HCEC 1CT (cell line): ENCODE results near the gene QRICH2.
"Not testable (repeated sequence)": the region's sequence is repeated elsewhere in the genome, so short reads cannot be mapped to it uniquely, and the experiment has no call there.

ENCODE experiments used
- DNase-seq: peaks from one replicate; pipeline ENCODE4 v3.0.0-alpha.2; 2017

The QRICH2 gene

DNA sequence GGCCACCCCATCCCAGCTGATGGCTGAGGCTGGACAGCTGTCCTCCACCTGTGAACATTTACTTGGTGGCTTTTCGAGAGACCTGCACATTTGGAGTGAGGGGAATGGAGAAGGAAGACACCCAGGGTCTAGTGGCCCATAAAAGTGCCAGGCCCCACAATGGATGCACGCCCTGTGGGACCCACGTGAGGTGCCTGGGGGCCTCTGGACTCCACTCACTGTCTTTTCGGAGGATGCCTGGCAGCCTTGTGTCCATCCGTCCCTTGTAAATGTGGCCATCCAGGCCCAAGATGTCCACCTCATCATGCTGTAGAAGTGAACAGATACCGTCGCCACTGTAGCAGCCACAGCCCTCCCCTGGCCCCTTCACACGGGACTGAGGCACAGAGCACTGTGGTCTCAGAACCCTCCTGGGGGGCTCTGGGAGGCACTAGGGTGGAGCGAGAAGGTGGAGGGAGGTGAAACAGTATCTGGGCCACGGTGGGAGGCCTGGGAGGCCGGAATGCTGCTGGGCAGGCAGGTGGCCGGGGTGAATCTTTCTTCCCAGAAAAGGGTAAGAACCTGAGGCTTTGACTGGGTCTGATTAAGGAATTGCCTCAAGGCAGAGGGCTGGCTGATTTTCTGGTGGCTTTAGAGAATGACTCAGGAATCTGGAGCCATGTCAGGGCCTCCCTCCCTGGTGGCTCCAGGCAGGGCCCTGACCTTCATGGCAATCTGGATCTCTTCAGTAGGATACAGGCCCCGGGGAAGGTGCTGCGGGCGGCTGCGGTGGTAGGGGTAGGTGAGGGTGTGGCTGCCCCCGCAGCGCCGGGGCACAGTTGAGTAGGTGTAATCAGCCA, 31.4 kb downstream of the QRICH2 start:
- DNase-seq, result no peak

DNA sequence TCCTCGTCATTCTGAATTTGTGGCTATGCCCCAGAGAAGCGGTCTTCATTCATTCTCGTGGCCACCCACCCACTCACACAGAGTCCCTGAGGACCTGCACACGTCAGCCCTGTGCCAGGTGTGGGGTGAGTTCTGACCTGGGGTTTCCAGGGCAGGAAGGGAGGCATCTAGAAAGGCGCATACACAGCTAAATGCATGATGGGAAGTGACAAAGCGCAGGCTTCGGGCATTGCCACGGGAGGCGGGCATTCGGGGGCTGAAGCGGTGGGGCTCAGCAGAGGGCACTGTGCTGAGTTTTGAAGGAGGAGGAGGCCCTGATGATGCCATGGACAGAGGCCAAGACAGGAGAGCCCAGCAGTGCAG, 32.0 kb downstream of the QRICH2 start:
- DNase-seq, result no peak

DNA sequence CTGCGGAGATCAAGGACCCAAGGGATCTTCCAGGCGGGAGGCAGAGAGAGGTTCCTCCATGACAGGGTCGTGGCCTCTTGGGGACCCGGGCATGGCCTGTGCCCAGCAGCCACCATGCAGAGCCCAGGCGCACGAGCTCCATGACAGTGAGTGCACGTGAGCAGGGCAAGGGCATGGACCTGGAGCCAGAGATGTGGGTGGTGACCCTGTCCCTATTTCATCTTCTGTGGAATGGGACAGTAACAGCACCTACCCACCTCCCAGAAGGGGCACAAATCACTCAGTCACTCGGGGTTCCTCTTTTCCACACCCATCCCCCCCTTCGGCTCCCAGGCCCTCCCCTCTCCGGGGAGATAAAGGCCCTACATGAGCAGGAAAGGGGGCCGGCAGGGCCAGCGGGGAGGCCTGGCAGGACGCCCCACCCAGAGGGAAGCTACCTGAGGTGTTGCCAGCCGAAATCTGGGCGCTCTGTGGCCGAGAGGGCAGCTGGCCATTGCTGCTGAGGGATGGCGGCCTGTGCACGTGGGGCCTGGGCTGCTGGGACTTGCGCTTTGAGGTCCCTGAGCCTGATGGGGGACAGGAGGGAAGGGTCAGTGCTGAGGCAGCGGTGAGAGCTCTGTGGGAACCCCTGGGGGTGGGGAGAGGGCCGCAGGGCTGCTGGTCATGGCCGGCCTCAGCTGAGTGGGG, 32.6 kb downstream of the QRICH2 start:
- no peak for DNase-seq

DNA sequence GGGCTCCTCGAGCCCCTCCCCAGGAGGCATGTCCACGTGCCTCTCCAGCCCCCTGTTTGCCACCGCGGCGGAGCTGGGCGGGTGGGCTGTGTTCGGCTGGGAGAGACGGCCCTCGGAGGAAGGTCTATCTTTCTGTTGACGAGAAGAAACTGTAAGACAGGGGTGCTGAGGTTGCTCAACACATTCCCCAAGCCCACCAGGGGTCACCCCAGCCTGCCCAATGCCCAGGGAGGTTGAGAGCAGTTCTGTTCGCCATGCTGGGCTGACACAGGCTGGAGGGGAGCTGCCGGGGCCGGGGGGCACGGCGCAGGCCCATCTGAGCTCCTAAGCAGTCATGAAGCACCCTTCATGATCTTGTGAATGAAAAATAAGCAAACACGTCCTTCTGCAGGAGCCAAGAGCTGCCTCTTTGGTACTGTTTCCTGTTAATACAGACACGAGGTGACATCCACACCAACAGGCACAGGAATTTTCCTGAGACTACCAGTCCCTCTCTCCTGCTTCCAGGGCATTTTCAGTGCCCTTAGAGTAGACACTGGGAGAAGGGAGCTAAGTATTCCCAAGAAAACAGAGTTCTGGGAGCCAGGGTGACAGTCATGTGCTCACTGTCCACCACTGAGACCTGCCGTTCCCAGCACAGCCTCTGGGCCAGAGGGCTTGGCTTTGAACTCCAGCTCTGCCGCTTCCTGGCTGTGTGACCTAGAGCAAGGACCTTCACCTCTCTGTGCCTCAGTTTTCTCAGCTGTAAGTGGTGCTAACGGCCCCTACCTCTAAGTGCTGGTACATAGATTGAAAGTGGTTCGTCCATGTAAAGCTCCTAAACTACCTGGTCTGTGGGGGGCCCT, 33.7 kb downstream of the QRICH2 start:
- DNase-seq, result no peak

DNA sequence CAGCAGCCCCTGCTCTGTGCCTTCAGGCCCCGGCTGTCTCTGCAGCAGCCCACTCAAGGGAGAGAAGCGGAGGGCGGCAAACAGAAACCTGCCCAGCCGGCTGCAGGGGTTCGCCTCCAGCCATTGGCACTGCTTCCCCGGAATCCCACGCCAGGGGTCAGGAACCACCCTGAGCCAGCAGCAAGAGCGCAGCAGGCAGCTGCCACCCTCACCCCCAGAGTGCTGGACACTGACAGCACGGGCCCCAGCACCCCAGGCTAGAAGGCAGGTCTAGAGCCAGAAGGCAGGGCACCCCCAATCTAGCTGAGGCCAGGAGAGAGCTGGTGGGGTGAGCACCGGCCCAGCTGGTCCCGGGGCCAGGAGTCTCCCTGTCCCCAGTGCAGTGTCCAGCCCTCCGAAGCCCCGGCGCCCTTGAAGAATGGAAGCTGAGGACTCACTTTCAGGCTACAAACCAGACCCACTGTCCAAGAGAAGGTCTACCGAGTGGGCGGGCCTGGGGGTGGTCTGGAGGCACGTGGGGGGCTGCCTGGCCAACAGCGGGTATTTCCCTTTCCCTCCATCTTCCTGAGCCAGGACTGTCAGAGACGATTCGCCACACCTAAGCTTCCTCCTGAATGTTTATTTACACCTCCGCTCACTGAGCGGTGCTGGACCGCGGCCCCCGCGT, 34.5 kb downstream of the QRICH2 start:
- DNase-seq, result no peak

DNA sequence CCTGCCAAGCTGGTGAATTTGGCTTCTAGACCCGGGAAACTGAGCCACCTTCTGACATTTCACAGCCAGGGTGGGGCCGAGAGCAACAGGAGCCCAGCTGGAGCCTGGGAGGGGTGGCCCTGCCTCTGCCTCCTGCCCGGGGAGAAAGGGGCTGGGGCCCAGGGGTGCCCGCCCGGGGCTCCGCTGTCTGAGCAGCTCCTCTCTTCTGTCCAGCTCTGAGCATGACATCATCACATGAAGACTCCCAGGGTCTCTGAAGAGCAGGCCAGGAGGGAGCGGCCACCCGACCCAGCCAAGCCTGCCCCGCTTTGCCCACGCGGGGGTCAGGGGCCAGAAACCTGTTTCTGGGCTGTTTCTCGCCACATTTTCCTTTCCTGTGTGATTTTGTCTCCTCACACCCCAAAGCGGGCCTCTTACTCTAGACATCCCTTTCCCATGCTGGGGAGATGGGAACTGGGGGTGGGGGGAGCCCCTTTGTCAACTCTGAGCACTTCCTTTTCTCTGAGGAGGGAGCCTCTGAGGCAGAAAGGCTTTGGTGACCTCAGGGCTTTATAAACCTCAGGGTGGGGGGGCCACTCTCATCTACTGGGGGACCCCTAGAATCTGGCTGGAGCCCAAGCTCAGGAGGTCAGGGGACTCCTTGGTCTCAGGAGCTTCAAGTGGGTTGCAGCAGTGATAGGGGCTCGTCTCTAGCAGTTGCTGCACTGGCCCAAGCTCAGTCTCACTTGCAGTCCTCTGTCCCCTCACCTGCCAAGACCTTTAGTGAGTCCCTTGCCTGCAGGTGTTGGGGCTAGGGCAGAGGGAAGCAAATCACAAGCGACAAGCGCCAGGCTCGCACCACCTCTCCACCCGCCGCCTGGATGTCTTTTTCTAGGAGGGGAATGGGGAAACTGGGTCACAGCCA, 35.3 kb downstream of the QRICH2 start:
- no peak for DNase-seq

DNA sequence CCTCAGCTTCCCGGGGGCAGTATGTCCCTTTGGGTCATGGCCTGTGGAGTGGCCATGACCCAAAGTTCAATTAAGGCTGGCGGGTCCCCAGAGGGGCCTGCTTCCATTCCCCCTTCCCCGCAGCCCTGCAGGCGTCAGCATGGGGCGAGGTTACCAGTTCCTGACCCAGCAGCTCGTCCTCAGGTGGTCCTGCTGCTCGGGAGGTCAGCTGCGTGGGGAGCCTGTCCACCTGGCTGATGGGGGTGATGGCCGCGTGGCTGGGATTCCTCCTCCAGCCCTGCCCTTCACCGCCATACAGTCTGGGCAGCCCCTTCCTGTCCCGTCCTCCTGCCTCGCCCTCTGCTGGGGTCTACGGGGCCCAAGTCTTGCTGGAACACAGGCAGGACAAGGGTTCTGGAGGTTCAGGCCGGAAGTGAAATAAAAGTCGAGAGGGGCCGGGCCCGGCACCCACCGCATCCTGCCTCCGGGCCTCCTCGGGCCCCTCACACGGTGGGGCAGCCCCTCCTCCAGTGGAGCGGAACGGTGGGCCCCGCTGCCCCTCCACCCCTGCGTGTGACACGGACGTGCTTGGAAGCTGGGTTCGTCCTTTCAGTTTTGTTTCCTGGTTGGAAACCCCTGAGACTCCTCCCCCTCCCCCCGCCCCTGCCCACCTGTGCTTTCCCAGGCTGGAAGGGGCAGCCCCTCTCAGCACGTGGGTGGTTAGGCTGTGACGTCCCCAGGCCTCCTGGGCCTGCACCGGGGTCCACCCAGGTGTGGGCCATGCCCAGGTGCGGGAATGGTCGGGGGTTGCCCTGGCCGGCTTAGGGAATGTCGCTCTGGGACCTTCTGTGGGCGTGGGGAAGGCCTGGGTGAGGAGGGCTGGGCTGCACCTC, 36.2 kb downstream of the QRICH2 start:
- no peak for DNase-seq

DNA sequence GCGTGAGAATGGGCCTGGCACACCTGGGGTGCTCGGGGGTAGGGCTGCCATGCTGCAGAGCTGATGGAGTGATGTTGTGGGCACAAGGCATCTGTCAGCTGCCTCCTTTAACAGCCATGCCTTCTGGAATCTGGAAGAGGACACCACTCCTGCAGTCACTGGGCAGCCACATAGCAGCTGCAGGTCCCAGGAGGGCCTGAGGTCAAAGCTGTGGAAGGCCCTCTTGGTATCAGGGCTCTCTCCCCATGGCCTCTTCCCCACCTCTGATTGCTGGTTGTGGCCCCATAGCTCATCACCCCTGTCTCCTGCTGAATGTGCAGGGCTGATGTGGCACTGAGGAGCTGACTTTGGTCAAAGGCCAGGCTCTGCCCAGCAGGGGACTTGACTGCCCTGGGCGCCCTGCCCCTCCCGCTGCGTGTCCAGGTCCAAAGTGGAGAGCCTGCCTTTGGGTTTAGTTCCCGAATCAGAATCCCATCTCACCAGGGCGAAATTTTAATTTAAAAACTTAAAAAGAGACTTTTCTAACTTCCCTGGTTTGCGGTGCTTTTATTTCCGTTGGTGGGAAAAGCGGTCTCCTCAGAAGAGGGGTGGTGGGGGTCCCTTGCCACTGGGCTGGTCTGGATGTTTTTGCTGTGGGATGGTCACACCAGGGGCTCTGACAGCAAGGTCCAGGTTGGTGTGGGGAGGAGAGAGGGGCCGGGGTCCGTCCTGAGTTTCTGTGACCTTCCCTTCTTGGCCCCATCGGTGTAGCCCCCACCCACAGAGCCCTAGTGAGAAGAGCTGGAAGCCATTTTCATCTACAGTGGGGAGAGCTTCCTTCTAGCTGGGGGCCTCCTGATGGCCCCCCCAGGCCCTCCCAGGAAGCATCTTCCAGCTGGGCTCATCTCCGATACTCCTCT, 37.1 kb downstream of the QRICH2 start:
- DNase-seq, result no peak

DNA sequence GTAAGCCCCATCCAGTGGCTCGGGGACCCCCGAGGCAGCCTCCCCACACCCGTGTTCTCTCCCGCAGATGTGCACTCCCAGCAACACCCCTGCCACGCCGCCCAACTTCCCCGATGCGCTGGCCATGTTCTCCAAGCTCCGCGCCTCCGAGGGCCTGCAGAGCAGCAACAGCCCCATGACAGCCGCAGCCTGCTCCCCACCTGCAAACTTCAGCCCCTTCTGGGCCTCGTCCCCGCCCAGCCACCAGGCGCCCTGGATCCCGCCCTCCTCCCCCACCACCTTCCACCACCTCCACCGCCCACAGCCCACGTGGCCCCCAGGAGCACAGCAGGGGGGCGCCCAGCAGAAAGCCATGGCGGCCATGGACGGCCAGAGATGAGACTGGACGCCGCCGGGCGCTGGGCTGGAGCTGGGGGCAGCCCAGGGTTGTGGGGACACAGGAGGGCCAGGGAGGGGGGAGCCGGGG, 37.9 kb downstream of the QRICH2 start:
- DNase-seq, result no peak

DNA sequence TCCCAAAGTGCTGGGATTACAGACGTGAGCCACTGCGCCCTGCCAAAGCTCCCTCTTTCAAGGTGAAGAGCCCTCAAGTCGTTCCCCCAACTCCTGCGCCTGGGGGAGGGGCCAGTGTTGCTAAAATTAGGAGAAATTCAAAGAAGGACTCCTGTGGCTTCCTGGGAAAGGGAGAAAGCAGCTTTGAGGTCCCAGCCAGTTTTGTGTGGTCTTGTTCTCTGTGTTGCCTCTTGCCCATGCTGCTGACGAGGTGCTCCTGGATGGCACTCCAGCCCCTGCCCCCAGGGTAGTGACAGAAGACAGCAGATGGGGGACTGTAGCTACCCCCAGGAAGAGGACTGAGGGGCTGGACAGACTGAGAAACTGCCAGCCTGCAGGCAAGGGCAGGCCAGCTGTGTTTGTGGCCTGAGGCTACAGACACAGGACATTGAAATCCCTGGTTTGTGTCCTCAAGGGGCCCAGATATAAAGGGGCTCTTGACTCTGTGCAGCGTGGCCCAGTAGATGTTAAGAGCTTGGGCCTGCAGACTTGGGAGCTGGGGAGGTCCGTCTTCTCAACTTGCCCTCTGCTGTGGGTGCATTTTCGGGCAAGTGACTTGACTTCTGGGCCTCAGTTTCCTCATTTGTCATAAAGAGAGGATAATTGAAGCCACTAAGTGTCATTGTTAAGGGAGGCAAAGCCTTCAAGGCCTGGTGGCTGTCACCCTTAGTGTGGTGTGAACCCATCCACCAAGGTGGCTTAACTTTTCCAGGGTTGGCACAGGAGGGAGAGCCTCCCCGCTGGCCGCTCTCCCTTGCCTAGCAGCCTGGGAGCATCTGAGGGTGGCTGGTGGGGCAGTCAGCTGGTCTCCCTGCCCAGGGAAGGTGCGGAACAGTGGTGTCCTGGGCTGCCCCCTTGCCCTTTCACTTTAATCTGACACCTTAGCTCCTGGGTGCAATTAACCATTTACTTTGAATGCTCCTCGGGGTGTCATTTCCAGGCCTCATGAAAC, 38.8 kb downstream of the QRICH2 start:
- DNase-seq, result no peak

DNA sequence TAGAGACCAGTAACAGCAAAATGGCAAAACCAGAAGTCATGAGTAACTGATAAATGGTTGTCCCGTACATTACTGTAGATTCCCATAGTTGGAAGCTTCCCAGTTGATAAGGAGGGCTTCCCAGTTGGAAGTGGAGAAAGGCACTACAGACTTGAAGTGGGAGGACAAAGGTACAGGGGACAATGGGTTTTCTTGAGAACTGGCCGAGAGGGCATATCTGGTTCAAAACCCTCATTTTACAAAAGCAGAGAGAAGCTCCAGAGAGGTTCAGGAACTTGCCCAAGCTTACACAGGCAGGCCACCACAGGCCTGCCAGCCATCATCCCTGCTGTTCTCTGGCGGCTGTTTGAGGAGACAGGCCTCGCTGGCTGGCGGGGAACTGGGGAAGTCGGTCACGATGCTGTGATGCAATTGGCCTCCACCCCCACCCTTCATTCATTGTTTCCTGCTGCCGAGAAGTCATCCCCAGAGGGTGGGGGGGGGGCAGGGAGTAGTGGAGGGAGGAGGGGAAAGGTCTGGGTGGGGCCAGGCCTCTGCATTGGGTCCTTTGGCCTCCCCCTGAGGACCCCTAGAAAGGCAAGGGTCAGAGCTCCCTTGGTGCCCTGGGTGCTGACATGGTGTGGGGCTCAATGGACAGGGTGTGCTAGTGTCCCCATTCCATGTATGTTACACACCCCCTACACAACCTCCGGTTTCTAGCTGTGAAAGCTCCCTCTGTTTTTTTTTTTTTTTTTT, 39.9 kb downstream of the QRICH2 start:
- peak; percentile 64 for DNase-seq

DNA sequence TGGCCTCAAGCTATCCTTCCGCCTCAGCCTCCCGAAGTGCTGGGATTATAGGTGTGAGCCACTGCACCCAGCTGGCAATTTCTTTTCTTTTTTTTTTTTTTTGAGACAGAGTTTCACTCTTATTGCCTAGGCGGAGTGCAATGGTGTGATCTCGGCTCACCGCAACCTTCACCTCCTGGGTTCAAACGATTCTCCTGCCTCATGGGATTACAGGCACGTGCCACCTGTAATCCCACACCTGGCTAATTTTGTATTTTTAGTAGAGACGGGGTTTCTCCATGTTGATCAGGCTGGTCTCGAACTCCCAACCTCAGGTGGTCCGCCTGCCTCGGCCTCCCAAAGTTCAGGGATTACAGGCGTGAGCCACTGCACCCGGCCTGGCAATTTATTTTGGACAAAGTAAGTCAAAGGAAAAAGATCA, 40.5 kb downstream of the QRICH2 start:
- not testable (repeated sequence) for DNase-seq

DNA sequence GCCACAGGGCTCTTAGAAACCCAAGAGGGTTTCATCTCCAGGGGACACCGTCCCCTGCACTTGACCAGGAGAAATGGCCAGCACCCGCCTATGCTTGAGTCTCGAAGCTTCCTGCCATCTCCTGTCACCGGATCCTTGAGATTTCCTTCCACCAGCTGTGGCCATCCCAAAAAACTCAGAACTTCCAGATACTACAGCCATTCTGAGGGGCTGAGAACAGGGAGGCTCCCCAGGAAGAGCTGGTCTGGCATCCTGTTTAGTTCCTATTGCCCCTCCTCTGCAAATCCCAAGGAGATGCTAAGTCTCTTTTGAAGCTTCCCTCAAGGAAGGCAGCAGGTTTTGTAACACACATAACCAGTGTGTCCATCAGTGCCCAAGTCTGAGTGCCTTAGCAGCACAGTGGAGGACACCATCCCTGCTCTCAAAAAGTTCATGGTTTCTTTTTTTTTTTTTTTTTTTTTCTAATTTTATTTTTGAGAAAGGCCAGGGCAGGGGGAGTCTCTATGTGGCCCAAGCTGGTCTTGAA, 41.0 kb downstream of the QRICH2 start:
- DNase-seq, result no peak

DNA sequence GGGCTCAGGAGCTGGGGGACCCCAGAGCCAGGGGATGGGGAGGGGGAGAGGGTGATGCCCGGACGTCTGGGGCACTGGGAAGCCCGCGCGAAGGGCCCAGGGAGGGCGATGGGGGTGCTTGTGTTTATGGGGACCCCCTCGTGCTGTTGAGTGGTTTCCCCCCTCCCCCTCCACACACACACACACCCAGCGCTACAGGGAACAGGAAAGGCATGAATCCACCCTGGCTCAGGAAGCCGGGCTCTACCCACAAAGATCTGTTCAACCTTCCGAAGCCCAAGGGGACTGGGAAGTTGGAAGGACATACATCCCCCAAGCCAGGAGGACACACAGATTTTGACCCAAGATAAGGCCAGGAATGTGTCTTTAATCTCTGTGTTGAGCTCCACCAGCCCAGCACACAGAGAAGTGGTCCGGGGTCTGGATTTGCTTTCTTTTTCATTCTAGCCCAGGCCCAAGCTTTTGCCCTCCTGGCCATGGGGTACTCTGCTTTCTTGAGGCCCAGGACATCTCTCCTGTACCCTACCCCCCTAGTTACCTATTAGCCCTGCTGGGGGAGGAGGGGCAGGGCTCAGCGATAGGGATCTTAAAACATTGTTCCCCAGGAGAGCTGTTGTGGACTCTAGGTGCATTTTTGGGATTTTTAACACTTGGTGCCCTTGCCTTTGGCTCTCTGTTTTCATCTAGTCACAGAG, 41.7 kb downstream of the QRICH2 start:
- peak; percentile 28 for DNase-seq

DNA sequence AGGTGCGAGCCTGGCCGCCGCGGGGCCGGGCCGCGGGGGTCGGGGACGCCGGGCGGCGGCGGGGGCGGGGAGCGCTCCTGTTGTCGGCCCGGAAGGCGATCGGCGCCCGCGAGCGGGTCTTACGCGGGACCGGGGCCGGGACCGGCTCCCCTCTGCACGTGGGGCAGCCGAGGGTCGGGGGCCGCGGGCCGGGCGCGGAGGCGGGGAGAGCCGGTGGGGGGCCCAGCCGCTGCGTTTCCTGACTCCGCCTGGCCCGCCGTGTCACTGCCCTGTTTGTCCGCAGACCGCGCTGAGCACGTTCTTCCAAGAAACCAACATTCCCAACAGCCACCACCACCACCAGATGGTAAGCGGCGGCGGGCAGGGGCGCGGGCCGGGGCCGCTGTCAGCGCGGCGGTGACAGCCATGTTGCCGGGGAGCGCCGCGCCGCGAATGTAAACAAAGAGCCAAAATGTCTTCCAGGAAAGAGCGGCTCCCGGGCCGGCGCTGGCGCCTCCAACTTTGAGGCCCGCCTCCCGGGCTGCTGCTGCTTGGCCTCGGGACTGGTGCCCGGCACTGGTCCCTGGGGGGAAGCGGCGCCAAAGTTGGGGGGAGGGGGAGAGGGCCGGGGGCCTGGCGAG, 42.3 kb downstream of the QRICH2 start:
- peak; percentile 47 for DNase-seq
